Calu3 (cell line): ENCODE data around the gene THEMIS. TPM values are rescaled to one million over a fixed set of nuclear protein-coding genes. Genes with fewer than 3 reads are reported as not detected.

Source experiments
- BruUV-seq: library from RNA; stranded (reverse); fragments of 400-500 nt; replicated peaks from 2 replicates; lab custom pipeline; 2021; lab: Mats Ljungman, UMichigan
- CTCF ChIA-PET: fragments of 300-600 bp; sonication (Branson Sonifier 250); formaldehyde crosslinking; loops from one replicate; lab custom pipeline; 2022; ENCODE audit warnings: antibody characterized with exemption; lab: Charles Lee
- DNase-seq: peaks from one replicate; pipeline ENCODE4 v3.0.0; 2022
- H3K27ac Mint-ChIP-seq: one replicate; pipeline ENCODE4 v1.8.0; 2022; ENCODE audit warnings: mixed read lengths; ENCODE audit not compliant: unreplicated experiment
- H3K27me3 Mint-ChIP-seq: one replicate; pipeline ENCODE4 v1.8.0; 2022; ENCODE audit warnings: mixed read lengths; ENCODE audit not compliant: unreplicated experiment
- H3K36me3 Mint-ChIP-seq: one replicate; pipeline ENCODE4 v1.8.0; 2022; ENCODE audit warnings: mild to moderate bottlenecking, moderate library complexity, mixed read lengths; ENCODE audit not compliant: insufficient read depth, unreplicated experiment
- H3K4me1 Mint-ChIP-seq: one replicate; pipeline ENCODE4 v1.8.0; 2022; ENCODE audit warnings: mild to moderate bottlenecking, low read depth, mixed read lengths; ENCODE audit not compliant: unreplicated experiment
- H3K4me3 Mint-ChIP-seq: one replicate; pipeline ENCODE4 v1.8.0; 2022; ENCODE audit warnings: mild to moderate bottlenecking, low read depth, moderate library complexity, mixed read lengths; ENCODE audit not compliant: unreplicated experiment
- H3K9me3 Mint-ChIP-seq: one replicate; pipeline ENCODE4 v1.8.0; 2022; ENCODE audit warnings: low read depth, mixed read lengths; ENCODE audit not compliant: unreplicated experiment
- CTCF ChIP-seq: fragments of 200-600 bp; IDR thresholded peaks from one replicate; pipeline ENCODE4 v1.8.0; 2022; ENCODE audit warnings: antibody characterized with exemption; ENCODE audit not compliant: unreplicated experiment
- intact Hi-C: fragments of 100-400 bp; cut with micrococcal nuclease; formaldehyde crosslinking; loops from one replicate; pipeline ENCODE4 v1.10.0; 2022; ENCODE audit not compliant: unreplicated experiment
- total RNA-seq: library from RNA; stranded (reverse); gene quantifications from 2 replicates; pipeline ENCODE4 v1.2.3, GENCODE V29; 2022

THEMIS gene
- total RNA-seq, 1 experiment from 2014 or later = not detected

DNA sequence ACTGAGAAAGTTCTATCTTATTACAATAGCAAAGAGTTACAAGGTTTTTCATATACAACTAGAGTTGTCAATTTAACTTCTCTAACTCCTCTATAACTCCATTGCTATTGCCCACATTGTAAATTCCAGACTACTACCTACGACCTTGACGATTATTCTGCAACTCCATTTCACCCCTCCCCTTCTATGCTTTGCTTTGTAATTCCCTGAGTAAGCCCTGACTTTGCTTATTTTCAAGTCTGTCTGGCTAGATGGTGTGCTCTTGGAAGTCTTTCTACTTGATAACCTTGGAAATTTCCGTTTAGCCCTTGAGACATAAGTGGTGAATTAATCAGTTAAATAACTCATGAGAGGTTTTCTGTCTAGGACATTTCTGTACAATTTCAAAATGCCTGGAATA is 162.4 kb downstream of the THEMIS start:
- CTCF ChIA-PET = no interaction called here
- H3K4me3 Mint-ChIP-seq = no peak overlapping the region
- H3K27ac Mint-ChIP-seq = no peak overlapping the region
- BruUV-seq = no TSS peak
- no peak for TF ChIP-seq CTCF
- H3K27me3 Mint-ChIP-seq = no peaks in the 10 kb centered on the region
- no peaks in the 10 kb centered on the region for H3K4me1 Mint-ChIP-seq
- H3K9me3 Mint-ChIP-seq = no peaks in the 10 kb centered on the region
- no peaks in the 10 kb centered on the region for H3K36me3 Mint-ChIP-seq
- intact Hi-C loops = loop anchor here (5.0 to 10.0 kb wide), 3 partner anchors 234 to 1516 kb away; no protein-coding TSS in a partner anchor
- no peak for DNase-seq

DNA sequence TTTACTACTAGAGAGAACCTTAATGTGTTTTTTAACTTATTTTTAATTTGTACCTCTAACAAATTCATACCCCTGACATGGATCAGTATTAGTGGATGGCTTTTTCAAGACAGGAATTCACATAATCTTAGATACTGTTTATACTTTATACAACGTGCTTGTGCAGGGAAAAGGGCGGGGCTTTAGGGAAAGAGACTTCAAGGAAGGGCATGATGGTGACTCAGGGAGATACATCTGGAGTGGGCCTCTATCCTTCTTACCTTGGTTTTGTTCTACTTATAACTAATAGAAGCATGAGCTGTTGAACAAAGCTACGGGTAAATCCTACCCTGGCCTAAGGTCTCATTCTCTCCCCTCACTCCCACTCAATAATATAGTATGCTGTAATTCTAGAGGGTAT is 163.1 kb downstream of the THEMIS start:
- Mint-ChIP-seq H3K4me3 (no peak overlapping the region), H3K27ac (no peak overlapping the region), H3K27me3 (no peaks in the 10 kb centered on the region), H3K4me1 (no peaks in the 10 kb centered on the region), H3K36me3 (no peaks in the 10 kb centered on the region), H3K9me3 (no peaks in the 10 kb centered on the region)
- CTCF ChIA-PET = interaction anchor here (1.3 to 1.4 kb wide), 2 partner anchors 544 to 590 kb away, joined by 3 read pairs; no protein-coding TSS in a partner anchor
- TF ChIP-seq CTCF = no peak
- no TSS peak for BruUV-seq
- peak; percentile 4 for DNase-seq
- intact Hi-C loops = loop anchor here (2.0 to 10.0 kb wide), 5 partner anchors 235 to 1517 kb away; no protein-coding TSS in a partner anchor

- H3K36me3 Mint-ChIP-seq = no peaks in the 10 kb centered on the region
- H3K4me1 Mint-ChIP-seq = no peaks in the 10 kb centered on the region
- no peak overlapping the region for H3K4me3 Mint-ChIP-seq
- peak; percentile 50 for DNase-seq
- H3K27me3 Mint-ChIP-seq = no peaks in the 10 kb centered on the region
- CTCF ChIA-PET = interaction anchor here (0.7 to 1.4 kb wide), 4 partner anchors 545 to 1512 kb away, joined by 3 read pairs; no protein-coding TSS in a partner anchor
- H3K27ac Mint-ChIP-seq = no peak overlapping the region
- no TSS peak for BruUV-seq
- intact Hi-C loops = loop anchor here (2.0 to 10.0 kb wide), 5 partner anchors 235 to 1518 kb away; no protein-coding TSS in a partner anchor
- TF ChIP-seq CTCF = peak; percentile 63
- no peaks in the 10 kb centered on the region for H3K9me3 Mint-ChIP-seq
Observed at GRCh38 chr6:127737009-127737486, 163.8 kb downstream of the THEMIS start.

GRCh38 chr6:127732927-127733326 is 167.9 kb downstream of the THEMIS start:
- TF ChIP-seq CTCF = no peak
- Mint-ChIP-seq H3K27ac (no peak overlapping the region), H3K4me1 (no peaks in the 10 kb centered on the region), H3K27me3 (peaks cover 23% of the 10 kb centered on the region), H3K4me3 (no peak overlapping the region), H3K9me3 (no peaks in the 10 kb centered on the region), H3K36me3 (no peaks in the 10 kb centered on the region)
- BruUV-seq = no TSS peak
- intact Hi-C loops = loop anchor here (10.0 kb wide), 2 partner anchors 782 to 1522 kb away; no protein-coding TSS in a partner anchor
- CTCF ChIA-PET = no interaction called here
- DNase-seq = no peak
